Upper lobe of left lung (tissue), 6 donors: ENCODE data around the gene LIPA. TPM values are rescaled to one million over a fixed set of nuclear protein-coding genes. Genes with fewer than 3 reads are reported as not detected.

Experiments
- ATAC-seq, 2 donors: fragments of 200-7000 bp; cut with Tn5 transposase; one replicate each; pipeline ENCODE4 v1.9.1; 2022; ENCODE audit warnings: mild to moderate bottlenecking in 2 of 2, moderate library complexity in 2 of 2; ENCODE audit not compliant: low FRiP score in 2 of 2
- DNase-seq, 2 donors: peaks; one replicate each; pipeline ENCODE4 v3.0.0-alpha.2; 2019 to 2020
- H3K27ac ChIP-seq, 4 donors: fragments of 200-600 bp; sonication (generic); one replicate each; pipeline ENCODE4 v1.5.1; 2016 to 2019
- H3K27me3 ChIP-seq, 4 donors: fragments of 200-600 bp; sonication (generic); one replicate each; pipeline ENCODE4 v1.5.1; 2017 to 2019
- H3K36me3 ChIP-seq, 4 donors: fragments of 200-600 bp; sonication (generic); one replicate each; pipeline ENCODE4 v1.5.1; 2016 to 2019
- H3K4me1 ChIP-seq, 4 donors: fragments of 200-600 bp; sonication (generic); one replicate each; pipeline ENCODE4 v1.5.1; 2018 to 2019
- H3K4me3 ChIP-seq, 4 donors: fragments of 200-600 bp; sonication (generic); one replicate each; pipeline ENCODE4 v1.5.1; 2017 to 2019; ENCODE audit warnings: mild to moderate bottlenecking in 2 of 4, moderate library complexity in 1 of 4
- H3K9me3 ChIP-seq, 4 donors: fragments of 200-600 bp; sonication (generic); one replicate each; pipeline ENCODE4 v1.5.1; 2018 to 2019
- CTCF ChIP-seq, 6 experiments: fragments of 450-650 bp in 4 of 6; fragments of 200-600 bp in 2 of 6; sonication (generic) in 2 of 6; IDR thresholded peaks; one replicate each; pipeline ENCODE4 v1.5.1; 2016 to 2019; ENCODE audit warnings: antibody characterized with exemption in 6 of 6
- EP300 ChIP-seq, 4 donors: sonication (generic); formaldehyde crosslinking; IDR thresholded peaks; one replicate each; pipeline ENCODE4 v1.5.1; 2017; ENCODE audit warnings: antibody characterized with exemption in 4 of 4, control low read depth in 2 of 4
- POLR2A ChIP-seq, 4 donors: fragments of 450-650 bp; IDR thresholded peaks; one replicate each; pipeline ENCODE4 v1.5.1; 2016 to 2017; ENCODE audit warnings: antibody characterized with exemption in 4 of 4, mild to moderate bottlenecking in 2 of 4
- POLR2AphosphoS5 ChIP-seq, 2 donors: sonication (generic); formaldehyde crosslinking; IDR thresholded peaks; one replicate each; pipeline ENCODE4 v1.5.1; 2017; ENCODE audit warnings: antibody characterized with exemption in 2 of 2
- WGBS, 2 donors: methylation state at CpG; one replicate each; pipeline ENCODE4 v1.1.5; 2017 to 2018; 5-methylcytosine and 5-hydroxymethylcytosine counted together
- total RNA-seq, 6 donors: library from RNA; depleted of rRNA in 4 of 6; stranded (reverse); fragments of >200 nt in 4 of 6; gene quantifications; one replicate each; pipeline versions ENCODE4 v1.1.0 to v1.2.1, GENCODE V29; 2016 to 2021
- donor health status: DM: no; HTN: no; CAD: no; lungs with moderate emphysema.
- donor health status: DM: no; HTN: yes; CAD: no; lungs with severe emphysema.

The LIPA gene
- 100 to 1,000 TPM in 2 of 6 donors, 10 to 100 TPM in 4; 28.5 to 129 (median 70.6) TPM for total RNA-seq

GRCh38 chr10:89251409-89252224 lies at the start of gene LIPA:
Gene LIPA (minus strand): TSS chr10:89251775. CDS start chr10:89247648, 4,127 bp downstream.
- DNase-seq (peak; percentile 94 to 98), ATAC-seq (peak; percentile 99)
- peaks cover 9 to 14% (median 10%) of the 10 kb centered on the region in 4 donors for H3K4me1 ChIP-seq
- H3K4me3 ChIP-seq, result peak within 1 kb of the TSS; percentile 66 to 97 (median 87)
- no peaks in the 10 kb centered on the region for H3K9me3 ChIP-seq
- no peaks in the 10 kb centered on the region for H3K27me3 ChIP-seq
- H3K36me3 ChIP-seq, result no peaks in the 10 kb centered on the region
- 0 to 1% methylated on average over 16 to 34 of the region's 53 CpGs for WGBS, 2 donors
- peak in 1 of 6 experiments; percentile 12 for TF ChIP-seq CTCF (IDR thresholded peaks at IDR 0.05)
- peak in 3 of 4 donors; percentile 35 to 81 (median 38) for TF ChIP-seq POLR2A (IDR thresholded peaks at IDR 0.05)
- no peak for TF ChIP-seq EP300 (IDR thresholded peaks at IDR 0.05)
- TF ChIP-seq POLR2AphosphoS5 (IDR thresholded peaks at IDR 0.05), result peak; percentile 45 to 67
- peak within 1 kb of the TSS; percentile 58 to 87 (median 75) for H3K27ac ChIP-seq

GRCh38 chr10:89301232-89301631 lies 49.7 kb upstream of the LIPA start:
- WGBS, 2 donors, result 5% methylated on average over 2 of the region's 2 CpGs

GRCh38 chr10:89299031-89299430 lies 47.5 kb upstream of the LIPA start:
- TF ChIP-seq CTCF (IDR thresholded peaks at IDR 0.05) (no peak), POLR2A (IDR thresholded peaks at IDR 0.05) (no peak), EP300 (IDR thresholded peaks at IDR 0.05) (no peak), POLR2AphosphoS5 (IDR thresholded peaks at IDR 0.05) (no peak)
- WGBS, 2 donors, result 85 to 98% methylated on average over 4 of the region's 4 CpGs
- H3K36me3 ChIP-seq, result no peaks in the 10 kb centered on the region
- H3K27ac ChIP-seq, result no peak overlapping the region
- ATAC-seq (no peak), DNase-seq (no peak)
- H3K4me1 ChIP-seq, result peaks cover 27 to 42% (median 35%) of the 10 kb centered on the region in 4 donors
- no peak overlapping the region for H3K4me3 ChIP-seq
- H3K9me3 ChIP-seq, result no peaks in the 10 kb centered on the region
- H3K27me3 ChIP-seq, result no peaks in the 10 kb centered on the region

More at GRCh38 chr10:89301232-89301631, 49.7 kb upstream of the LIPA start:
- Histone ChIP-seq H3K4me3 (peak overlapping the region; percentile 4 to 61 (median 51)), H3K4me1 (peaks cover 18 to 40% (median 30%) of the 10 kb centered on the region in 4 donors), H3K27me3 (no peaks in the 10 kb centered on the region), H3K27ac (peak overlapping the region; percentile 87 to 94 (median 92)), H3K9me3 (no peaks in the 10 kb centered on the region), H3K36me3 (peaks cover 0 to 6% (median 4%) of the 10 kb centered on the region in 4 donors)
- DNase-seq (peak in 1 of 2 donors; percentile 54), ATAC-seq (peak; percentile 76 to 79)
- TF ChIP-seq POLR2AphosphoS5 (IDR thresholded peaks at IDR 0.05), result peak in 1 of 2 donors; percentile 27
- TF ChIP-seq CTCF (IDR thresholded peaks at IDR 0.05), result no peak

GRCh38 chr10:89297791-89298190 lies 46.2 kb upstream of the LIPA start:
- Histone ChIP-seq H3K4me3 (no peak overlapping the region), H3K36me3 (no peaks in the 10 kb centered on the region), H3K27me3 (no peaks in the 10 kb centered on the region), H3K4me1 (peaks cover 16 to 30% (median 24%) of the 10 kb centered on the region in 4 donors), H3K9me3 (no peaks in the 10 kb centered on the region), H3K27ac (no peak overlapping the region)
- WGBS, 2 donors, result 89% methylated on average over 5 of the region's 5 CpGs; no CpG with 5 or more reads in 1 of the 2 donors
- DNase-seq, result no peak
- TF ChIP-seq EP300 (IDR thresholded peaks at IDR 0.05) (no peak), CTCF (IDR thresholded peaks at IDR 0.05) (no peak), POLR2AphosphoS5 (IDR thresholded peaks at IDR 0.05) (no peak), POLR2A (IDR thresholded peaks at IDR 0.05) (no peak)
- ATAC-seq, result no peak
